ENCODE data around the gene TPPP2. TPM values are rescaled to one million over a fixed set of nuclear protein-coding genes. Genes with fewer than 3 reads are reported as not detected.

Gene TPPP2
- total and polyA plus RNA-seq, 2 experiments from 2014 or later: not detected

DNA sequence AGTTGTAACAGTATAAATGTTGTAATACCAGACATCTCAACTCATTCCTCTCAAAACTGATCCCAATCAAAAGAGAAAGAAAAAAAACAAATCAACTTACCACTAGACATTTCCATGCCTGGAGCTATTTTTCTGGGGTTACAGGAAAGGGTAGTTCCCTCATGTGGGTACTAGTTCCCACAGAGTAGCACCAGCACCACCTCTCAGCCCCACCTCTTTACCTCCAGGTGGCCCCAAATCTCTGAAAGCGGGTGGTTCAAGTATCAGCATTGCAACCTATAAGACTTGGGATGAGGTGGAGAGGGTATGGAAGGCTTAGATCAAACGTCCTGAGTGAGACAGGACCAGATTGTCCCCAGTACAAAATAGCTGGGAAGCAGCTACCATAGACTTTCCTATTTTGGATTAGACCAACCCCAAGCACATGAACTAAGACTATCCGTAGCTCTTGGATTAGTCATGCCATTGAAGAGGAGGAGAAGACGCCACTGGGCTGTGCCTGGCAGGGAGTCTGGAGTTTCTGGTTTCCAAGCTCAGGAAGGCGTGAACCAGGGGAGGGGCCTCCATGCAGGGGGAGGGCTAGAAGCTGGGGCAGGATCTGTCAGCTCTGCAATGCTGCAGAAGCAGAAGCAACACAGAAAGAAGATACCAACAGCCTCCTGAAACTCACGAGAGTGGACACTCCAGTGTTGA is 31.2 kb upstream of the TPPP2 start, which contains the start of gene SLC39A2:
TSS of gene SLC39A2 (plus strand) at position 620 of the 693 bp plus-strand sequence. CDS start 154 bp downstream, outside the sequence.
- DNase-seq (ENCODE audit: low spot score): peak; percentile 66
- peak; percentile 91 for ATAC-seq
- peaks cover 28% of the 10 kb centered on the region for H3K36me3 Mint-ChIP-seq (ENCODE audit: low read depth)
- TF ChIP-seq, protein P1, sequence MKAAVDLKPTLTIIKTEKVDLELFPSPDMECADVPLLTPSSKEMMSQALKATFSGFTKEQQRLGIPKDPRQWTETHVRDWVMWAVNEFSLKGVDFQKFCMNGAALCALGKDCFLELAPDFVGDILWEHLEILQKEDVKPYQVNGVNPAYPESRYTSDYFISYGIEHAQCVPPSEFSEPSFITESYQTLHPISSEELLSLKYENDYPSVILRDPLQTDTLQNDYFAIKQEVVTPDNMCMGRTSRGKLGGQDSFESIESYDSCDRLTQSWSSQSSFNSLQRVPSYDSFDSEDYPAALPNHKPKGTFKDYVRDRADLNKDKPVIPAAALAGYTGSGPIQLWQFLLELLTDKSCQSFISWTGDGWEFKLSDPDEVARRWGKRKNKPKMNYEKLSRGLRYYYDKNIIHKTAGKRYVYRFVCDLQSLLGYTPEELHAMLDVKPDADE (IDR thresholded peaks at IDR 0.05): no peak
- TF ChIP-seq JUNB (IDR thresholded peaks at IDR 0.05; ENCODE audit: unreplicated experiment): no peak
- TF ChIP-seq EZH2phosphoT487 (IDR thresholded peaks at IDR 0.05; ENCODE audit: unreplicated experiment): no peak
- TF ChIP-seq STAT1 (IDR thresholded peaks at IDR 0.05; ENCODE audit: unreplicated experiment): no peak
- TF ChIP-seq, protein P2, sequence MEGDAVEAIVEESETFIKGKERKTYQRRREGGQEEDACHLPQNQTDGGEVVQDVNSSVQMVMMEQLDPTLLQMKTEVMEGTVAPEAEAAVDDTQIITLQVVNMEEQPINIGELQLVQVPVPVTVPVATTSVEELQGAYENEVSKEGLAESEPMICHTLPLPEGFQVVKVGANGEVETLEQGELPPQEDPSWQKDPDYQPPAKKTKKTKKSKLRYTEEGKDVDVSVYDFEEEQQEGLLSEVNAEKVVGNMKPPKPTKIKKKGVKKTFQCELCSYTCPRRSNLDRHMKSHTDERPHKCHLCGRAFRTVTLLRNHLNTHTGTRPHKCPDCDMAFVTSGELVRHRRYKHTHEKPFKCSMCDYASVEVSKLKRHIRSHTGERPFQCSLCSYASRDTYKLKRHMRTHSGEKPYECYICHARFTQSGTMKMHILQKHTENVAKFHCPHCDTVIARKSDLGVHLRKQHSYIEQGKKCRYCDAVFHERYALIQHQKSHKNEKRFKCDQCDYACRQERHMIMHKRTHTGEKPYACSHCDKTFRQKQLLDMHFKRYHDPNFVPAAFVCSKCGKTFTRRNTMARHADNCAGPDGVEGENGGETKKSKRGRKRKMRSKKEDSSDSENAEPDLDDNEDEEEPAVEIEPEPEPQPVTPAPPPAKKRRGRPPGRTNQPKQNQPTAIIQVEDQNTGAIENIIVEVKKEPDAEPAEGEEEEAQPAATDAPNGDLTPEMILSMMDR (conservative IDR thresholded peaks at IDR 0.05; ENCODE audit: low read depth in 2 of 2): 0 out of 4 replicates have a peak, but pooled peaks of 1 of the 2 experiments have one; percentile 10
- no peak for TF ChIP-seq ZNF114 (CRISPR knock-in tag; IDR thresholded peaks at IDR 0.05)
- TF ChIP-seq CREB1 (CRISPR knock-in tag; IDR thresholded peaks at IDR 0.05; ENCODE audit: low read depth): no peak
- Histone ChIP-seq H4K20me1 (replicated peaks; ENCODE audit: insufficient read depth) (no peaks in the 10 kb centered on the region), H3K27ac (ENCODE audit: low read depth) (no peak within 1 kb of the TSS), H3K4me2 (peak within 1 kb of the TSS; percentile 41; the same call in 1 of the 2 replicates), H3K9me2 (ENCODE audit: insufficient read depth) (no peaks in the 10 kb centered on the region), H3K4me3 (peak within 1 kb of the TSS; percentile 38), H3K4me1 (ENCODE audit: insufficient read depth) (peaks cover 6% of the 10 kb centered on the region), H3K79me2 (replicated peaks; ENCODE audit: insufficient read depth) (no peaks in the 10 kb centered on the region), H2AFZ (0 out of 2 replicates have a peak within 1 kb of the TSS, but pooled peaks have one; percentile 6), H3K36me3 (ENCODE audit: insufficient read depth) (peaks cover 26% of the 10 kb centered on the region), H3K27me3 (ENCODE audit: insufficient read depth) (no peaks in the 10 kb centered on the region), H3F3A (replicated peaks; ENCODE audit: low read depth) (0 out of 2 replicates have a peak, but pooled peaks cover 4% of the 10 kb centered on the region)
- H3K4me1 Mint-ChIP-seq: peaks cover 23% of the 10 kb centered on the region
- H3K27ac Mint-ChIP-seq: peak within 1 kb of the TSS; percentile 11; the same call in 1 of the 2 replicates
- H3K4me3 Mint-ChIP-seq: peak within 1 kb of the TSS; percentile 27; the same call in 1 of the 3 replicates
- H3K9me3 Mint-ChIP-seq: no peaks in the 10 kb centered on the region
- peaks cover 2% of the 10 kb centered on the region for H3K27me3 Mint-ChIP-seq (ENCODE audit: insufficient read depth, low read depth, poor library complexity)

DNA sequence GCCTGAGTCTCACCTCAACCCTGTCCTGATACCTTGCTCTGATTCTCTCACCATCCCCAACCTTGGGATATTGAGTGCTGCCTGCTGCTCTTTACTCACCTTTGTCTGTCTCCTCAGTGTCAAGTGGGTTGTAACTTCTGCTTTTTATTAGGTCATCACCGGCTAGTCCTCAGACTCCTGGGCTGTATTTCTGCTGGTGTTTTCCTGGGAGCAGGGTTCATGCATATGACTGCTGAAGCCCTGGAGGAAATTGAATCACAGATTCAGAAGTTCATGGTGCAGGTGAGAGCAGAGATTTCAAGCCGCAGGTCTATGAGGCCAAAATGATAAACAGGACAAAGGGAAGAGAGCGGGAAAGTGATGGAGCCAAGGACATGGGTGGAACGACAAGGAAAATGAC is 30.4 kb upstream of the TPPP2 start:
- no peak for ATAC-seq
- Histone ChIP-seq H3K27me3 (ENCODE audit: insufficient read depth) (no peaks in the 10 kb centered on the region), H3K4me2 (no peak overlapping the region), H3K4me1 (ENCODE audit: insufficient read depth) (peaks cover 6% of the 10 kb centered on the region), H3K9me2 (ENCODE audit: insufficient read depth) (no peaks in the 10 kb centered on the region), H3K27ac (ENCODE audit: low read depth) (no peak overlapping the region), H3K4me3 (no peak overlapping the region), H3K36me3 (ENCODE audit: insufficient read depth) (peaks cover 19% of the 10 kb centered on the region), H4K20me1 (replicated peaks; ENCODE audit: insufficient read depth) (no peaks in the 10 kb centered on the region), H2AFZ (no peak overlapping the region), H3F3A (replicated peaks; ENCODE audit: low read depth) (0 out of 2 replicates have a peak, but pooled peaks cover 4% of the 10 kb centered on the region), H3K79me2 (replicated peaks; ENCODE audit: insufficient read depth) (no peaks in the 10 kb centered on the region)
- Mint-ChIP-seq H3K4me3 (no peak overlapping the region), H3K27me3 (ENCODE audit: insufficient read depth, low read depth, poor library complexity) (peaks cover 2% of the 10 kb centered on the region), H3K9me3 (no peaks in the 10 kb centered on the region), H3K4me1 (peaks cover 23% of the 10 kb centered on the region), H3K27ac (no peak overlapping the region), H3K36me3 (ENCODE audit: low read depth) (peaks cover 21% of the 10 kb centered on the region)
- no peak for DNase-seq (ENCODE audit: low spot score)
- no peak for TF ChIP-seq POLR2AphosphoS5 (IDR thresholded peaks at IDR 0.05; ENCODE audit: low read depth)
- no peak for TF ChIP-seq ZNF331 (CRISPR knock-in tag; IDR thresholded peaks at IDR 0.05; ENCODE audit: low read depth)
- no peak for TF ChIP-seq NANOG (IDR thresholded peaks at IDR 0.05; ENCODE audit: borderline replicate concordance)
- TF ChIP-seq ZNF114 (CRISPR knock-in tag; IDR thresholded peaks at IDR 0.05): no peak
- TF ChIP-seq, protein P3, sequence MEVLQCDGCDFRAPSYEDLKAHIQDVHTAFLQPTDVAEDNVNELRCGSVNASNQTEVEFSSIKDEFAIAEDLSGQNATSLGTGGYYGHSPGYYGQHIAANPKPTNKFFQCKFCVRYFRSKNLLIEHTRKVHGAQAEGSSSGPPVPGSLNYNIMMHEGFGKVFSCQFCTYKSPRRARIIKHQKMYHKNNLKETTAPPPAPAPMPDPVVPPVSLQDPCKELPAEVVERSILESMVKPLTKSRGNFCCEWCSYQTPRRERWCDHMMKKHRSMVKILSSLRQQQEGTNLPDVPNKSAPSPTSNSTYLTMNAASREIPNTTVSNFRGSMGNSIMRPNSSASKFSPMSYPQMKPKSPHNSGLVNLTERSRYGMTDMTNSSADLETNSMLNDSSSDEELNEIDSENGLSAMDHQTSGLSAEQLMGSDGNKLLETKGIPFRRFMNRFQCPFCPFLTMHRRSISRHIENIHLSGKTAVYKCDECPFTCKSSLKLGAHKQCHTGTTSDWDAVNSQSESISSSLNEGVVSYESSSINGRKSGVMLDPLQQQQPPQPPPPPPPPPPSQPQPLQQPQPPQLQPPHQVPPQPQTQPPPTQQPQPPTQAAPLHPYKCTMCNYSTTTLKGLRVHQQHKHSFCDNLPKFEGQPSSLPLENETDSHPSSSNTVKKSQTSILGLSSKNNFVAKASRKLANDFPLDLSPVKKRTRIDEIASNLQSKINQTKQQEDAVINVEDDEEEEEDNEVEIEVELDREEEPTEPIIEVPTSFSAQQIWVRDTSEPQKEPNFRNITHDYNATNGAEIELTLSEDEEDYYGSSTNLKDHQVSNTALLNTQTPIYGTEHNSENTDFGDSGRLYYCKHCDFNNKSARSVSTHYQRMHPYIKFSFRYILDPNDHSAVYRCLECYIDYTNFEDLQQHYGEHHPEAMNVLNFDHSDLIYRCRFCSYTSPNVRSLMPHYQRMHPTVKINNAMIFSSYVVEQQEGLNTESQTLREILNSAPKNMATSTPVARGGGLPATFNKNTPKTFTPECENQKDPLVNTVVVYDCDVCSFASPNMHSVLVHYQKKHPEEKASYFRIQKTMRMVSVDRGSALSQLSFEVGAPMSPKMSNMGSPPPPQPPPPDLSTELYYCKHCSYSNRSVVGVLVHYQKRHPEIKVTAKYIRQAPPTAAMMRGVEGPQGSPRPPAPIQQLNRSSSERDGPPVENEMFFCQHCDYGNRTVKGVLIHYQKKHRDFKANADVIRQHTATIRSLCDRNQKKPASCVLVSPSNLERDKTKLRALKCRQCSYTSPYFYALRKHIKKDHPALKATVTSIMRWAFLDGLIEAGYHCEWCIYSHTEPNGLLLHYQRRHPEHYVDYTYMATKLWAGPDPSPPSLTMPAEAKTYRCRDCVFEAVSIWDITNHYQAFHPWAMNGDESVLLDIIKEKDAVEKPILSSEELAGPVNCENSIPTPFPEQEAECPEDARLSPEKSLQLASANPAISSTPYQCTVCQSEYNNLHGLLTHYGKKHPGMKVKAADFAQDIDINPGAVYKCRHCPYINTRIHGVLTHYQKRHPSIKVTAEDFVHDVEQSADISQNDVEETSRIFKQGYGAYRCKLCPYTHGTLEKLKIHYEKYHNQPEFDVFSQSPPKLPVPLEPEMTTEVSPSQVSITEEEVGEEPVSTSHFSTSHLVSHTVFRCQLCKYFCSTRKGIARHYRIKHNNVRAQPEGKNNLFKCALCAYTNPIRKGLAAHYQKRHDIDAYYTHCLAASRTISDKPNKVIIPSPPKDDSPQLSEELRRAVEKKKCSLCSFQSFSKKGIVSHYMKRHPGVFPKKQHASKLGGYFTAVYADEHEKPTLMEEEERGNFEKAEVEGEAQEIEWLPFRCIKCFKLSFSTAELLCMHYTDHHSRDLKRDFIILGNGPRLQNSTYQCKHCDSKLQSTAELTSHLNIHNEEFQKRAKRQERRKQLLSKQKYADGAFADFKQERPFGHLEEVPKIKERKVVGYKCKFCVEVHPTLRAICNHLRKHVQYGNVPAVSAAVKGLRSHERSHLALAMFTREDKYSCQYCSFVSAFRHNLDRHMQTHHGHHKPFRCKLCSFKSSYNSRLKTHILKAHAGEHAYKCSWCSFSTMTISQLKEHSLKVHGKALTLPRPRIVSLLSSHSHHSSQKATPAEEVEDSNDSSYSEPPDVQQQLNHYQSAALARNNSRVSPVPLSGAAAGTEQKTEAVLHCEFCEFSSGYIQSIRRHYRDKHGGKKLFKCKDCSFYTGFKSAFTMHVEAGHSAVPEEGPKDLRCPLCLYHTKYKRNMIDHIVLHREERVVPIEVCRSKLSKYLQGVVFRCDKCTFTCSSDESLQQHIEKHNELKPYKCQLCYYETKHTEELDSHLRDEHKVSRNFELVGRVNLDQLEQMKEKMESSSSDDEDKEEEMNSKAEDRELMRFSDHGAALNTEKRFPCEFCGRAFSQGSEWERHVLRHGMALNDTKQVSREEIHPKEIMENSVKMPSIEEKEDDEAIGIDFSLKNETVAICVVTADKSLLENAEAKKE (CRISPR knock-in tag; IDR thresholded peaks at IDR 0.05): no peak
